ENCODE data around the gene HAND2.

Gene HAND2

GRCh38 chr4:173536808-173537429 is 6.9 kb upstream of the HAND2 start:
- in situ Hi-C loops (cut with MboI; ENCODE audit: low sequenced_read_pairs): no loop called here

GRCh38 chr4:173535957-173536356 is 5.9 kb upstream of the HAND2 start:
- in situ Hi-C loops (cut with MboI; ENCODE audit: low sequenced_read_pairs): no loop called here

- in situ Hi-C loops (cut with MboI; ENCODE audit: low sequenced_read_pairs): no loop called here
These were observed 5.3 kb upstream of the HAND2 start for GRCh38 chr4:173535165-173535902.

- in situ Hi-C loops (cut with MboI; ENCODE audit: low sequenced_read_pairs): no loop called here
These were observed 4.4 kb upstream of the HAND2 start for GRCh38 chr4:173534434-173534833.

- in situ Hi-C loops (cut with MboI; ENCODE audit: low sequenced_read_pairs): no loop called here
These were observed 2.9 kb upstream of the HAND2 start for GRCh38 chr4:173532725-173533511.

- in situ Hi-C loops (cut with MboI; ENCODE audit: low sequenced_read_pairs): no loop called here
These were observed 1.3 kb upstream of the HAND2 start for GRCh38 chr4:173531086-173531965.

- in situ Hi-C loops (cut with MboI; ENCODE audit: low sequenced_read_pairs): no loop called here
These were observed 477 bp upstream of the HAND2 start for GRCh38 chr4:173530326-173531085.

- in situ Hi-C loops (cut with MboI; ENCODE audit: low sequenced_read_pairs): no loop called here
These were observed 1.4 kb downstream of the HAND2 start for GRCh38 chr4:173528378-173529321.

GRCh38 chr4:173527103-173527891 is 2.7 kb downstream of the HAND2 start:
- in situ Hi-C loops (cut with MboI; ENCODE audit: low sequenced_read_pairs): no loop called here

GRCh38 chr4:173526724-173527102 is 3.3 kb downstream of the HAND2 start:
- in situ Hi-C loops (cut with MboI; ENCODE audit: low sequenced_read_pairs): no loop called here

- in situ Hi-C loops (cut with MboI; ENCODE audit: low sequenced_read_pairs): no loop called here
These were observed 4.0 kb downstream of the HAND2 start for GRCh38 chr4:173526027-173526482.

- in situ Hi-C loops (cut with MboI; ENCODE audit: low sequenced_read_pairs): no loop called here
These were observed 4.7 kb downstream of the HAND2 start for GRCh38 chr4:173525118-173526011.

GRCh38 chr4:173524218-173525117 is 5.6 kb downstream of the HAND2 start:
- in situ Hi-C loops (cut with MboI; ENCODE audit: low sequenced_read_pairs): no loop called here

GRCh38 chr4:173522951-173523395 is 7.1 kb downstream of the HAND2 start:
- in situ Hi-C loops (cut with MboI; ENCODE audit: low sequenced_read_pairs): no loop called here

GRCh38 chr4:173522160-173522950 is 7.7 kb downstream of the HAND2 start:
- in situ Hi-C loops (cut with MboI; ENCODE audit: low sequenced_read_pairs): no loop called here
